IMR-90 (cell line): Measurements from ENCODE around the gene TMOD1.

Source experiments
- BHLHE40 ChIP-seq: fragments of 150-350 bp; IDR thresholded peaks from 2 replicates; pipeline ENCODE4 v1.6.1; 2016; ENCODE audit warnings: mild to moderate bottlenecking, low read depth, low read length
- CEBPB ChIP-seq: IDR thresholded peaks from 2 replicates; pipeline ENCODE4 v1.6.1; 2012; ENCODE audit warnings: low read depth, low read length, improper control_type of control experiment
- CHD1 ChIP-seq: IDR thresholded peaks from 2 replicates; pipeline ENCODE4 v1.6.1; 2012; ENCODE audit warnings: low read depth, low read length, improper control_type of control experiment
- FOS ChIP-seq: fragments of 150-350 bp; IDR thresholded peaks from 2 replicates; pipeline ENCODE4 v1.6.1; 2016; ENCODE audit warnings: low read depth, low read length
- MAZ ChIP-seq: IDR thresholded peaks from 2 replicates; pipeline ENCODE4 v1.6.1; 2012; ENCODE audit warnings: low read depth, mild to moderate bottlenecking, low read length, improper control_type of control experiment, moderate library complexity, borderline replicate concordance
- NFE2L2 ChIP-seq: fragments of 150-350 bp; IDR thresholded peaks from 2 replicates; pipeline ENCODE4 v1.6.1; 2016; ENCODE audit warnings: low read depth, mild to moderate bottlenecking, low read length
- POLR2A ChIP-seq: IDR thresholded peaks from 2 replicates; pipeline ENCODE4 v1.6.1; 2012; ENCODE audit warnings: mild to moderate bottlenecking, low read depth, low read length
- RAD21 ChIP-seq: IDR thresholded peaks from 2 replicates; pipeline ENCODE4 v1.6.1; 2012; ENCODE audit warnings: low read length, improper control_type of control experiment
- RCOR1 ChIP-seq: IDR thresholded peaks from 2 replicates; pipeline ENCODE4 v1.6.1; 2012; ENCODE audit warnings: mild to moderate bottlenecking, low read length, improper control_type of control experiment; ENCODE audit not compliant: insufficient replicate concordance
- TF ChIP-seq, protein P1 (sequence below): conservative IDR thresholded peaks from 2 replicates; pipeline ENCODE4 v1.5.1; 2012; ENCODE audit warnings: mild to moderate bottlenecking, low read depth, low read length, improper control_type of control experiment
- TF ChIP-seq, protein P2 (sequence below): fragments of 150-350 bp; IDR thresholded peaks from 2 replicates; pipeline ENCODE4 v1.6.1; 2017; ENCODE audit warnings: mild to moderate bottlenecking, antibody characterized with exemption, low read length, low read depth

- no peak for TF ChIP-seq POLR2A
- no peak for TF ChIP-seq RCOR1
- TF ChIP-seq, protein P1, sequence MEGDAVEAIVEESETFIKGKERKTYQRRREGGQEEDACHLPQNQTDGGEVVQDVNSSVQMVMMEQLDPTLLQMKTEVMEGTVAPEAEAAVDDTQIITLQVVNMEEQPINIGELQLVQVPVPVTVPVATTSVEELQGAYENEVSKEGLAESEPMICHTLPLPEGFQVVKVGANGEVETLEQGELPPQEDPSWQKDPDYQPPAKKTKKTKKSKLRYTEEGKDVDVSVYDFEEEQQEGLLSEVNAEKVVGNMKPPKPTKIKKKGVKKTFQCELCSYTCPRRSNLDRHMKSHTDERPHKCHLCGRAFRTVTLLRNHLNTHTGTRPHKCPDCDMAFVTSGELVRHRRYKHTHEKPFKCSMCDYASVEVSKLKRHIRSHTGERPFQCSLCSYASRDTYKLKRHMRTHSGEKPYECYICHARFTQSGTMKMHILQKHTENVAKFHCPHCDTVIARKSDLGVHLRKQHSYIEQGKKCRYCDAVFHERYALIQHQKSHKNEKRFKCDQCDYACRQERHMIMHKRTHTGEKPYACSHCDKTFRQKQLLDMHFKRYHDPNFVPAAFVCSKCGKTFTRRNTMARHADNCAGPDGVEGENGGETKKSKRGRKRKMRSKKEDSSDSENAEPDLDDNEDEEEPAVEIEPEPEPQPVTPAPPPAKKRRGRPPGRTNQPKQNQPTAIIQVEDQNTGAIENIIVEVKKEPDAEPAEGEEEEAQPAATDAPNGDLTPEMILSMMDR = no peak
- no peak for TF ChIP-seq MAZ
- TF ChIP-seq RAD21 = no peak
- no peak for TF ChIP-seq BHLHE40
- TF ChIP-seq FOS = 0 out of 2 replicates have a peak, but pooled peaks have one; percentile 13
- no peak for TF ChIP-seq CEBPB
- TF ChIP-seq NFE2L2 = no peak
- no peak for TF ChIP-seq CHD1
- TF ChIP-seq, protein P2, sequence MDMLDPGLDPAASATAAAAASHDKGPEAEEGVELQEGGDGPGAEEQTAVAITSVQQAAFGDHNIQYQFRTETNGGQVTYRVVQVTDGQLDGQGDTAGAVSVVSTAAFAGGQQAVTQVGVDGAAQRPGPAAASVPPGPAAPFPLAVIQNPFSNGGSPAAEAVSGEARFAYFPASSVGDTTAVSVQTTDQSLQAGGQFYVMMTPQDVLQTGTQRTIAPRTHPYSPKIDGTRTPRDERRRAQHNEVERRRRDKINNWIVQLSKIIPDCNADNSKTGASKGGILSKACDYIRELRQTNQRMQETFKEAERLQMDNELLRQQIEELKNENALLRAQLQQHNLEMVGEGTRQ = no peak
Observed at GRCh38 chr9:97474372-97474925, 27.0 kb upstream of the TMOD1 start.
